GM18873 (cell line): ENCODE measurements around the gene CANT1.

Experiments used
- ATAC-seq: cut with Tn5 transposase; IDR thresholded peaks from one replicate; pipeline ENCODE4 v1.9.1; 2021; ENCODE audit warnings: mild to moderate bottlenecking, moderate library complexity, moderate number of reproducible peaks; ENCODE audit not compliant: unreplicated experiment, low FRiP score

CANT1 gene

GRCh38 chr17:78981010-78981888 lies 28.3 kb downstream of the CANT1 start:
- no peak for ATAC-seq

- ATAC-seq, result no peak
These were observed 29.0 kb downstream of the CANT1 start for GRCh38 chr17:78980624-78980972.

- no peak for ATAC-seq
These were observed 29.6 kb downstream of the CANT1 start, which contains the start of gene LGALS3BP for GRCh38 chr17:78979780-78980623. Gene LGALS3BP, minus strand, starts transcription at chr17:78979923. Its CDS starts 2,732 bp downstream, at chr17:78977191.

- no peak for ATAC-seq
These were observed 31.3 kb downstream of the CANT1 start for GRCh38 chr17:78977997-78978973.

- ATAC-seq, result no peak
These were observed 32.0 kb downstream of the CANT1 start for GRCh38 chr17:78977681-78977943.

GRCh38 chr17:78976907-78977680 lies 32.5 kb downstream of the CANT1 start:
- ATAC-seq, result no peak

GRCh38 chr17:78974635-78975591 lies 34.7 kb downstream of the CANT1 start:
- ATAC-seq, result no peak

GRCh38 chr17:78973792-78974520 lies 35.6 kb downstream of the CANT1 start:
- no peak for ATAC-seq

- no peak for ATAC-seq
These were observed 36.4 kb downstream of the CANT1 start for GRCh38 chr17:78973196-78973595.

- no peak for ATAC-seq
These were observed 37.0 kb downstream of the CANT1 start for GRCh38 chr17:78972507-78973105.

GRCh38 chr17:78971756-78972506 lies 37.6 kb downstream of the CANT1 start:
- no peak for ATAC-seq

GRCh38 chr17:78970834-78971755 lies 38.5 kb downstream of the CANT1 start:
- ATAC-seq, result no peak

GRCh38 chr17:78969865-78970264 lies 39.7 kb downstream of the CANT1 start:
- ATAC-seq, result no peak

- ATAC-seq, result no peak
These were observed 41.7 kb downstream of the CANT1 start for GRCh38 chr17:78967782-78968362.

GRCh38 chr17:78966910-78967600 lies 42.5 kb downstream of the CANT1 start:
- ATAC-seq, result no peak
